Heart left ventricle (tissue), 13 donors: ENCODE data around the gene EMP2.

Source experiments
- POLR2A ChIP-seq, 2 donors: fragments of 450-650 bp; IDR thresholded peaks; one replicate each; pipeline ENCODE4 v1.6.1; 2017; ENCODE audit warnings: antibody characterized with exemption in 2 of 2, mild to moderate bottlenecking in 2 of 2, moderate library complexity in 2 of 2
- TF ChIP-seq, protein P1 (sequence below), 12 donors: fragments of 200-600 bp; sonication (generic) in 4 of 12; IDR thresholded peaks; one replicate each; pipeline versions ENCODE4 v1.5.0 to v1.8.0; 2018 to 2022; ENCODE audit warnings: antibody characterized with exemption in 12 of 12, mild to moderate bottlenecking in 5 of 12
- donor health status: ischemic (EF 13 %, LVEDD 7.1; RV severe dilation, severe dysfunction).
- donor health status: DM: no; HTN: yes; CAD: no.
- donor health status: DM: no; HTN: no; CAD: no.
- donor health status: ischemic (EF 25% LVEDD 6.9; RV normal size, moderate dysfunction).
- donor health status: ischemic (EF 25% LVEDD 5.7; RV mildly dilated, moderate dysfunction).
- donor health status: ischemic (EF 35%, LVEDD 5.7; RV mildly dilated, moderate dysfunction).
- donor health status: nonischemic (EF 11% LVEDD 7.7; RV severe dilation, severe dysfunction).
- donor health status: DM: yes; HTN: yes; CAD: no.
- donor health status: PGD.
- donor health status: ischemic (EF 29% LVEDD 5.4; RV normal size, mild dysfunction).
- donor health status: nonischemic (EF 23%, LVEDD 6.1; RV moderate dilation, normal function).

GRCh38 chr16:10600782-10601443, 20.5 kb upstream of the EMP2 start:
- TF ChIP-seq, protein P1, sequence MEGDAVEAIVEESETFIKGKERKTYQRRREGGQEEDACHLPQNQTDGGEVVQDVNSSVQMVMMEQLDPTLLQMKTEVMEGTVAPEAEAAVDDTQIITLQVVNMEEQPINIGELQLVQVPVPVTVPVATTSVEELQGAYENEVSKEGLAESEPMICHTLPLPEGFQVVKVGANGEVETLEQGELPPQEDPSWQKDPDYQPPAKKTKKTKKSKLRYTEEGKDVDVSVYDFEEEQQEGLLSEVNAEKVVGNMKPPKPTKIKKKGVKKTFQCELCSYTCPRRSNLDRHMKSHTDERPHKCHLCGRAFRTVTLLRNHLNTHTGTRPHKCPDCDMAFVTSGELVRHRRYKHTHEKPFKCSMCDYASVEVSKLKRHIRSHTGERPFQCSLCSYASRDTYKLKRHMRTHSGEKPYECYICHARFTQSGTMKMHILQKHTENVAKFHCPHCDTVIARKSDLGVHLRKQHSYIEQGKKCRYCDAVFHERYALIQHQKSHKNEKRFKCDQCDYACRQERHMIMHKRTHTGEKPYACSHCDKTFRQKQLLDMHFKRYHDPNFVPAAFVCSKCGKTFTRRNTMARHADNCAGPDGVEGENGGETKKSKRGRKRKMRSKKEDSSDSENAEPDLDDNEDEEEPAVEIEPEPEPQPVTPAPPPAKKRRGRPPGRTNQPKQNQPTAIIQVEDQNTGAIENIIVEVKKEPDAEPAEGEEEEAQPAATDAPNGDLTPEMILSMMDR (IDR thresholded peaks at IDR 0.05) = no peak
- no peak for TF ChIP-seq POLR2A (IDR thresholded peaks at IDR 0.05)
